Thyroid gland (tissue), 4 donors: ENCODE data around the gene RASA3. TPM values are rescaled to one million over a fixed set of nuclear protein-coding genes. Genes with fewer than 3 reads are reported as not detected.

Experiments
- DNase-seq, 2 donors: peaks; one replicate each; pipeline ENCODE4 v3.0.0-alpha.2; 2019
- H3K27ac ChIP-seq, 3 donors: fragments of 200-600 bp; sonication (generic); 1 replicate in 2 of 3; 2 replicates in 1 of 3; pipeline ENCODE4 v1.5.1; 2016 to 2019; ENCODE audit warnings: mild to moderate bottlenecking in 1 of 3, moderate library complexity in 1 of 3
- H3K27me3 ChIP-seq: fragments of 200-600 bp; sonication (generic); one replicate; pipeline ENCODE4 v1.5.1; 2019
- H3K36me3 ChIP-seq, 2 donors: fragments of 200-600 bp; sonication (generic); one replicate each; pipeline ENCODE4 v1.5.1; 2016 to 2019
- H3K4me1 ChIP-seq, 2 donors: fragments of 200-600 bp; sonication (generic); one replicate each; pipeline ENCODE4 v1.5.1; 2017 to 2019
- H3K4me3 ChIP-seq, 3 donors: fragments of 200-600 bp; sonication (generic); replicated peaks in 1 of 3; 1 replicate in 2 of 3; 2 replicates in 1 of 3; pipeline ENCODE4 v1.5.1; 2016; ENCODE audit warnings: mild to moderate bottlenecking in 1 of 3
- H3K9me3 ChIP-seq: fragments of 200-600 bp; sonication (generic); one replicate; pipeline ENCODE4 v1.5.1; 2017
- CTCF ChIP-seq, 6 experiments: fragments of 200-600 bp in 3 of 6; fragments of 450-650 bp in 3 of 6; sonication (generic) in 3 of 6; IDR thresholded peaks; one replicate each; pipeline ENCODE4 v1.5.1; 2016 to 2019; ENCODE audit warnings: antibody characterized with exemption in 6 of 6, mild to moderate bottlenecking in 2 of 6, inconsistent platforms in 1 of 6, moderate library complexity in 1 of 6
- POLR2A ChIP-seq, 2 donors: fragments of 450-650 bp; IDR thresholded peaks; one replicate each; pipeline ENCODE4 v1.6.1; 2017; ENCODE audit warnings: antibody characterized with exemption in 2 of 2, mild to moderate bottlenecking in 2 of 2, moderate library complexity in 1 of 2
- WGBS, 2 donors: methylation state at CpG; one replicate each; pipeline ENCODE4 v1.1.5; 2017; 5-methylcytosine and 5-hydroxymethylcytosine counted together
- intact Hi-C: fragments of 100-400 bp; cut with DNase I; formaldehyde crosslinking; loops from one replicate; pipeline ENCODE4 v1.15.1; 2023
- total RNA-seq, 4 donors: library from RNA; depleted of rRNA; stranded (reverse); fragments of >200 nt; gene quantifications; one replicate each; pipeline ENCODE4 v1.2.3, GENCODE V29; 2016

Gene RASA3
- total RNA-seq, 4 donors from 2014 or later, result 22.3 to 32.3 (median 25.5) TPM

- peaks cover 39 to 61% of the 10 kb centered on the region in 2 donors for H3K4me1 ChIP-seq
- H3K27ac ChIP-seq, result peak overlapping the region; percentile 99 to 100 (median 99)
- peak; percentile 82 to 83 for DNase-seq
- intact Hi-C loops, result no loop called here
- no peak overlapping the region for H3K4me3 ChIP-seq
- H3K9me3 ChIP-seq, result no peaks in the 10 kb centered on the region
- H3K36me3 ChIP-seq, result peaks cover 0 to 11% of the 10 kb centered on the region in 2 donors
- WGBS, 2 donors, result 64 to 75% methylated on average over 23 to 36 of the region's 36 CpGs
- no peaks in the 10 kb centered on the region for H3K27me3 ChIP-seq
- TF ChIP-seq POLR2A (IDR thresholded peaks at IDR 0.05), result no peak
- TF ChIP-seq CTCF (IDR thresholded peaks at IDR 0.05), result no peak
Measured at GRCh38 chr13:113972451-113973217, 159.8 kb downstream of the RASA3 start.

GRCh38 chr13:113971471-113972231 lies 160.8 kb downstream of the RASA3 start:
- intact Hi-C loops, result no loop called here
- TF ChIP-seq POLR2A (IDR thresholded peaks at IDR 0.05) (no peak), CTCF (IDR thresholded peaks at IDR 0.05) (no peak)
- 98 to 99% methylated on average over 11 to 13 of the region's 36 CpGs for WGBS, 2 donors
- peak overlapping the region; percentile 99 to 100 (median 99) for H3K27ac ChIP-seq
- H3K36me3 ChIP-seq, result peaks cover 0 to 7% of the 10 kb centered on the region in 2 donors
- no peaks in the 10 kb centered on the region for H3K27me3 ChIP-seq
- H3K9me3 ChIP-seq, result no peaks in the 10 kb centered on the region
- peak in 1 of 2 donors; percentile 4 for DNase-seq
- no peak overlapping the region for H3K4me3 ChIP-seq
- H3K4me1 ChIP-seq, result peaks cover 39 to 52% of the 10 kb centered on the region in 2 donors

- 37 to 40% methylated on average over 9 to 16 of the region's 19 CpGs for WGBS, 2 donors
- intact Hi-C loops, result no loop called here
- Histone ChIP-seq H3K4me3 (no peak overlapping the region), H3K9me3 (no peaks in the 10 kb centered on the region), H3K27ac (peak overlapping the region; percentile 99 to 100 (median 99)), H3K27me3 (no peaks in the 10 kb centered on the region), H3K36me3 (peaks cover 0 to 7% of the 10 kb centered on the region in 2 donors), H3K4me1 (peaks cover 39 to 48% of the 10 kb centered on the region in 2 donors)
- peak; percentile 94 to 95 for DNase-seq
- TF ChIP-seq CTCF (IDR thresholded peaks at IDR 0.05), result no peak
- TF ChIP-seq POLR2A (IDR thresholded peaks at IDR 0.05), result peak in 1 of 2 donors; percentile 71
Measured at GRCh38 chr13:113970810-113971470, 161.5 kb downstream of the RASA3 start.

- intact Hi-C loops, result no loop called here
- DNase-seq, result peak; percentile 96 to 97
- WGBS, 2 donors, result 66 to 69% methylated on average over 20 of the region's 20 CpGs
- Histone ChIP-seq H3K27me3 (no peaks in the 10 kb centered on the region), H3K27ac (peak overlapping the region; percentile 99 to 100 (median 99)), H3K9me3 (no peaks in the 10 kb centered on the region), H3K36me3 (no peaks in the 10 kb centered on the region), H3K4me3 (no peak overlapping the region), H3K4me1 (peaks cover 39 to 48% of the 10 kb centered on the region in 2 donors)
- TF ChIP-seq POLR2A (IDR thresholded peaks at IDR 0.05) (peak in 1 of 2 donors; percentile 72), CTCF (IDR thresholded peaks at IDR 0.05) (no peak)
Measured at GRCh38 chr13:113969973-113970611, 162.3 kb downstream of the RASA3 start.
